IgD-negative memory B cell (primary cell): ENCODE results near the gene MYO5C. TPM values are rescaled to one million over a fixed set of nuclear protein-coding genes. Genes with fewer than 3 reads are reported as not detected.
"Not testable (repeated sequence)": the region's sequence is repeated elsewhere in the genome, so short reads cannot be mapped to it uniquely, and the experiment has no call there.

ENCODE experiments used
- H3K27ac Mint-ChIP-seq, 3 donors: one replicate each; pipeline ENCODE4 v1.8.0; 2020 to 2022; ENCODE audit warnings: mild to moderate bottlenecking in 3 of 3, mixed read lengths in 3 of 3, moderate library complexity in 1 of 3
- H3K27me3 Mint-ChIP-seq: one replicate; pipeline ENCODE4 v1.8.0; 2021; ENCODE audit warnings: mixed read lengths
- H3K36me3 Mint-ChIP-seq: one replicate; pipeline ENCODE4 v1.8.0; 2020; ENCODE audit warnings: mild to moderate bottlenecking, mixed read lengths
- H3K4me1 Mint-ChIP-seq, 3 donors: one replicate each; pipeline ENCODE4 v1.8.0; 2020 to 2022; ENCODE audit warnings: mixed read lengths in 3 of 3, mild to moderate bottlenecking in 1 of 3
- H3K4me3 Mint-ChIP-seq, 4 donors: one replicate each; pipeline ENCODE4 v1.8.0; 2020 to 2022; ENCODE audit warnings: mild to moderate bottlenecking in 4 of 4, mixed read lengths in 4 of 4, moderate library complexity in 3 of 4
- H3K9me3 Mint-ChIP-seq, 3 donors: one replicate each; pipeline ENCODE4 v1.8.0; 2020 to 2021; ENCODE audit warnings: mixed read lengths in 3 of 3, mild to moderate bottlenecking in 1 of 3
- polyA plus RNA-seq: library from polyadenylated mRNA; unstranded; fragments of 300-500 nt; fragmentation: Illumina TruSeq; gene quantifications from one replicate; pipeline ENCODE4 v1.2.3, GENCODE V29; 2021

MYO5C gene
- polyA plus RNA-seq, 1 donor from 2014 or later = 0.88 TPM

DNA sequence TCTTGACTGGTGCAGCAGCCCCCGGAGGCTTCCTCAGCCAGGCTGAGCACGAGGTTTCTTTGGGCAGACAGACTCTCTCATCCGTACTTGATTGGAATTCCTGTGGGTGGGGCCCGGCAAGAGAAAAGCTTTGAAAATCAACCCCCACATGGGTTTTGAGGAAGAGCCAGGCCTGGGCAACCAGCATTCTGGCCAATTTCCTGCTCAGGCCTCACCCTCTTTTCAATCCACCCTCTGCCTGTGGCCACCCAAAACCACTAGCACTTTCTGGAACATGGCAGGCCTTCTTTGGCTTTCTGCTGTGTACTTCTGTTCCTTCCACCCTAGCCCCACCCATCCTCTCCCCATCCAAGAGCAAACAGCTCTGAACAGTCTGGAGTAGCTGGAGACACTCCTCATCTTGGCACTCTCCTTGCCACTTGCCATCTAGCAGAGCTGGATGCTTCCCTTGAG is 5.9 kb downstream of the MYO5C start:
- H3K4me3 Mint-ChIP-seq = no peak overlapping the region
- peaks cover 12% of the 10 kb centered on the region for H3K27me3 Mint-ChIP-seq
- peaks cover 0 to 2% (median 0%) of the 10 kb centered on the region in 3 donors for H3K9me3 Mint-ChIP-seq
- peaks cover 10 to 19% (median 13%) of the 10 kb centered on the region in 3 donors for H3K4me1 Mint-ChIP-seq
- no peak overlapping the region for H3K27ac Mint-ChIP-seq
- H3K36me3 Mint-ChIP-seq = no peaks in the 10 kb centered on the region

DNA sequence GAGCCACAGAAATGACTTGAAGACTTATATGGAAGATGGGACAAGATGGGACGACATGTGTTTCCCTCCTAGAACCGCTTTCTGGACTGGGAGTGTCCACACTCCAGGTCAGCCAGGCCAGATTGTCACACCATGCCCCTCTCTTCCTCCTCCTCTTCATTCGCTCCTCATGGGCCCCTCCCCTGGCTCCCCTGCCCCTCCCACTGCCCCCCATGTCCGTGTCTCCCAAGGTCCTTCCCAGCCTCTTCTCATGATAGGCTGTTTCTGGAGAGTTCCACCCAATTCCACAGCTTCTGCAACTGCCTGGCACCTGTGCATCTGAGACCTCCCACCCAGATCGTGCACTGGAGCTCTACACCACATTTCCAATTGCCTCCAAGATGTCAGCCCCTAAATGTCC is 6.6 kb downstream of the MYO5C start:
- Mint-ChIP-seq H3K36me3 (no peaks in the 10 kb centered on the region), H3K4me1 (peaks cover 10 to 13% (median 12%) of the 10 kb centered on the region in 3 donors), H3K27ac (no peak overlapping the region), H3K9me3 (peaks cover 0 to 2% (median 0%) of the 10 kb centered on the region in 3 donors), H3K4me3 (peak overlapping the region in 1 of 4 donors; percentile 77), H3K27me3 (peaks cover 7% of the 10 kb centered on the region)

DNA sequence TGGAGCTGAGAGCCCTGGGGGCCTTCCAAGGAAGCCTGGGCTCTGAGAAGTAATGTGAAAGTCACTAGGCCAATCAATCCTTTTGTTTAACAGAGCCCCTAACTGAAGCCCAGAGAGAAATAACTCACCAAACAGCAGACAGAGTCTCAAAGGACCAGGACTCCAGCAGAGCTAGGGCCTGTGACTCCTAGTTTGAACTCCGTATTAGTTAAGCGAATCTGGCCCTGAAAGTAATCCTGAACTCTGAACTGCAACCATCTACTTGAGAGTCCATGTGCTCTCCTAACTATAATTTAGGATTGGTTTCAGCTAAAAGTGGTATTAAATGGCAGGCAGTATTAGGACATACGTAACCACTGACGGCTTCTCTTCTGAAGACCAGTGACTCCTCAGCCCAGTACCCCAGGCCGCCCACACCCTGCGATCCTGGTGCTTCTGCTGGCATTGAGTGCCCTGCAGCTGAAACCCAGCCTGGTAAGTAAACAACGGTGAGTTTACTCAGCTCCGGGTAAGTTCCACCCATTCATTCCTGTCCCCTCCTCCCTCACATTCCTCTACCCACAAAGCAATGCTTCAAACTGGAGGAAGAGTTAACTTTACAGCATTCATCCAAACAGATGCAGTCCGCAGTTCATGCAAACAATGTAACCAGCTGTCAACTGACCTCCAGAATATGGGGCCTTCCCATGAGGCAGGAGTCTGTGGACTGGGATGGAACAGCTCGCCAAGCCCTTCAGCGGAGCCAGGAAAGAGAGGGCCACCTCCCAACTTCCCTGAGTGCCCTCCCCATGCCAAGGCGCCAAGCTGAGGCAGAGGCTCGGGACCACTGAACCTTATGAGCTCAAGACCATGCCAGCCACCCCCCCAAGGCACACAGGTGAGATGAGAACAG is 7.3 kb downstream of the MYO5C start:
- Mint-ChIP-seq H3K4me1 (peaks cover 10 to 12% (median 11%) of the 10 kb centered on the region in 3 donors), H3K27ac (no peak overlapping the region), H3K4me3 (no peak overlapping the region), H3K9me3 (peaks cover 0 to 2% (median 0%) of the 10 kb centered on the region in 3 donors), H3K27me3 (peaks cover 6% of the 10 kb centered on the region), H3K36me3 (no peaks in the 10 kb centered on the region)

DNA sequence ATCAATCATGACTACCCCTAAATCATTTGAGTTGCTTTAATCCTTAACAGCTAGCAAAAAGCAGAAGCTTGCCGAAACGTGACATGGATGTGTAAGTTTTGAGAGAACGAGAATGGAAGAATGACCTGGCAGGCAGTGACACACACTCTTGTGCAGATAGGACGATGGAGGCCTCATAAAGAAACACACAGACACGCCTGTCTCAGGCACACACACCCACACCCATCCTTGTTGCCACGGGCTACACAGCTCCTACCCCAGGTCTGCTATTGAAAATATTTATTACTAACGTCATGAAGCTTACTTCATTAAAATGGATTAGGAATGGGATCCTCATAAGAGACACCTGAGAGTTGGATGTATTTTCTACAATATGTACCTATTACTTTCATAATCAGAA is 8.5 kb downstream of the MYO5C start:
- peaks cover 3% of the 10 kb centered on the region for H3K27me3 Mint-ChIP-seq
- H3K36me3 Mint-ChIP-seq = no peaks in the 10 kb centered on the region
- peaks cover 0 to 2% (median 0%) of the 10 kb centered on the region in 3 donors for H3K9me3 Mint-ChIP-seq
- H3K4me1 Mint-ChIP-seq = peaks cover 8 to 11% (median 10%) of the 10 kb centered on the region in 3 donors
- no peak overlapping the region for H3K4me3 Mint-ChIP-seq
- H3K27ac Mint-ChIP-seq = no peak overlapping the region

DNA sequence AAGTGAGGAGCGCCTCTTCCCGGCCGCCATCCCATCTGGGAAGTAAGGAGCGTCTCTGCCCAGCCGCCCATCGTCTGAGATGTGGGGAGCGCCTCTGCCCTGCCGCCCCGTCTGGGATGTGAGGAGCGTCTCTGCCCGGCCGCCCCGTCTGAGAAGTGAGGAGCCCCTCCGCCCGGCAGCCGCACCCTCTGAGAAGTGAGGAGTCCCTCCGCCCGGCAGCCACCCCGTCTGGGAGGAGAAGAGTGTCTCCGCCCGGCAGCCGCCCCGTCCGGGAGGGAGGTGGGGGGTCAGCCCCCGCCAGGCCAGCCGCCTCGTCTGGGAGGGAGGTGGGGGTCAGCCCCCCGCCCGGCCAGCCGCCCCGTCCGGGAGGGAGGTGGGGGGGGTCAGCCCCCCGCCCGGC is 9.7 kb downstream of the MYO5C start:
- not testable (repeated sequence) for H3K4me3 Mint-ChIP-seq, H3K27ac Mint-ChIP-seq, H3K9me3 Mint-ChIP-seq, H3K4me1 Mint-ChIP-seq, H3K36me3 Mint-ChIP-seq, H3K27me3 Mint-ChIP-seq

DNA sequence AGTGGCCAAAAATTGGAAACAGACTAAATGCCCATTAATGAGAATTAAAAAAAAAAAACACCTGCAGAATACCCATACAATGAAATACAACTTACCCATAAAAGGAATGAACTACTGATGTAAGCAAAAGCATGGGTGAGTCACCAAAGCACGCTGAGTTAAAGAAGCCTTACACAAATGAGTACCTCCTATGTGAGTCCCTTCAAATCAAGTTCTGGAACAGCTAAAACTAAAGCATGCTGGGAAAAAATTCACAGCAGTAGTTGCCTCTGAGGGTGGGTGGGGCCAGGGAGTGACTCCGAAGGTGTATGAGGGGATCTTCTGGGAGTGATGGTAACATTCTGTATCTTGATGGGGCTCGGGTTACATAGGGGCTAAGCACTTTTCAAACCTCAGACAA is 11.4 kb downstream of the MYO5C start:
- no peaks in the 10 kb centered on the region for H3K27me3 Mint-ChIP-seq
- no peaks in the 10 kb centered on the region for H3K36me3 Mint-ChIP-seq
- H3K9me3 Mint-ChIP-seq = no peaks in the 10 kb centered on the region
- peaks cover 0 to 1% (median 0%) of the 10 kb centered on the region in 3 donors for H3K4me1 Mint-ChIP-seq
- H3K4me3 Mint-ChIP-seq = no peak overlapping the region
- H3K27ac Mint-ChIP-seq = no peak overlapping the region

DNA sequence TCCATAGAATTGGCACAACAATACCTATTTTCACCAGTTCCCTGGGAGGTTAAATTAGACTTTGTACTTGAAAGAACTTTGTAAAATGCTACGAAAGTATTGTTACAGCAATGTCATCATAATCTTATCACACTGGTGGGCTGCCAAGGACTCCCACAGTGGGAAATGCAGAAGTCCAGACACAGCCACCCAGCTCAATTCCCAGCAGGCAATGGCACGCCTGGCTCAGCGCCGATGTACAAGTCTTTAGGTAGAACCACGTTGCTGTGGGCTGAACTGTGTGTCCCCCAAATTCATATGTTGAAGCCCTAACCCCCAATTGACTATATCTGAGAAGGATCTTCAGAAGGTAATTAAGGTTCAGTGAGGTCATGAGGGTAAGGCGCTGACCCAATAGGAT is 12.3 kb downstream of the MYO5C start:
- no peaks in the 10 kb centered on the region for H3K9me3 Mint-ChIP-seq
- H3K36me3 Mint-ChIP-seq = no peaks in the 10 kb centered on the region
- no peaks in the 10 kb centered on the region for H3K27me3 Mint-ChIP-seq
- no peak overlapping the region for H3K4me3 Mint-ChIP-seq
- no peak overlapping the region for H3K27ac Mint-ChIP-seq
- H3K4me1 Mint-ChIP-seq = peaks cover 0 to 1% (median 0%) of the 10 kb centered on the region in 3 donors

DNA sequence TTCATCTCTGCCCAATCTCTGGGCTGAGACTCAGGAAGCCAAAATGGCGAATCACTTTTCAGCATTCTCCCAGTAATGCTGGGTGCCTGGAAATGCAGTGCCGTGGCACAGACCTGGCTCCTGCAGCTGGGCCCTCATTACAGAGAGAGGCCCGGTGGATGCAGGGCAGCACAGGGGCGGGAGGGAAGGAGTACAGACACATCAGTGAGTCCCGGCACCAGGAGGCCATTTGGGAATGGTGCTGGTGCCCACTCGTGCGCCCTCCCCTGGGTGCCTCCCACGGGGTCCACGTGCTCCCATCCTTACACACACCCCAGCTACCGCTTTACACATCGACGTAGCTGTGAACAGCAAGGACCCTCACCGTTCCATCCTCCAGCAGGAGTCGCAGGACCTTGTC is 13.2 kb downstream of the MYO5C start:
- no peak overlapping the region for H3K4me3 Mint-ChIP-seq
- no peaks in the 10 kb centered on the region for H3K9me3 Mint-ChIP-seq
- H3K4me1 Mint-ChIP-seq = peaks cover 0 to 1% (median 0%) of the 10 kb centered on the region in 3 donors
- H3K27ac Mint-ChIP-seq = no peak overlapping the region
- no peaks in the 10 kb centered on the region for H3K36me3 Mint-ChIP-seq
- H3K27me3 Mint-ChIP-seq = no peaks in the 10 kb centered on the region

DNA sequence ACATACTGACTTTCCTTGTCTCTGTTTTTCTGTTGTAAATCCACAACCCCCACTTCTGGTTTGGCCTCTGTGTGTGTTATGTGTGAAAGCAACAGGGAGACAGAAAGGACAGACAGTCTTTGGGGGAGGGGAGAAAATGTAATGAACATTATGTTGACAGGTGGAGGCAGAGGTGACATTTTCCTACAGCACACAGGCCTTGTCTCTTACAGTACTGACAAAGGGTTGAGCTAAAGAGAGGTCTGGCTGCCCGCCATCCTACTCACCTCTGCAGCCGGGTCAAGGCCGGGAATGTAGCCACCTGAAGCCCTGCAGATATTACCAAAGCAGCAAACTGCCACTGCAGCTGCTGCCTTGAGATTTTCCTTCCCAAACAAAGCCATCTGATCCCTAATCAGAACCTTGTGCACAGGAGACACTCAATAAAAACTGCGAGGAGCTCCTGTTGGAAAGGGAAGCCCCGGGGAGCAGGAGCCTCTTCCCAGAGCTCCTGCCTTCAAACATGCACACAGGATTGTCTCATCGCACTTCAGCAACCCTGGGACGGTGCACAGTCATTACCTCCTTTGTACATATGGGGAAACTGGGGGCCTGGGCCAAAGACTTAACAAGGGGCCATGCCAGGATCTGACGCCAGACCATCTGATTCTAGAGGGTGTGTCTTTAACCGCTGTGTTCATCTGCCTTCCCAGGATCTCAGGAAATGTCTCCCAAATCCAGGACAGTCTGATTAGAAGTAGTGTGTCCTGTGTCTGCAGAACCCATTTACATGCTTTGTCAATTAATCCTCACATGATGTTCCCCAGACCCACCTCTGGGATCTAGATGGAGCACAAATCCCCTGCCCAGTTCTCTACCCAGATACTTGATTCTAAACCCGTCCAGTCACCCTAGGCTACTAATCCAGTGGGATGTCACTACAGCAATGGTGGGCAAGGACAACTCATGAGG is 14.2 kb downstream of the MYO5C start:
- H3K27me3 Mint-ChIP-seq = no peaks in the 10 kb centered on the region
- H3K36me3 Mint-ChIP-seq = no peaks in the 10 kb centered on the region
- no peaks in the 10 kb centered on the region for H3K4me1 Mint-ChIP-seq
- H3K27ac Mint-ChIP-seq = no peak overlapping the region
- H3K4me3 Mint-ChIP-seq = no peak overlapping the region
- no peaks in the 10 kb centered on the region for H3K9me3 Mint-ChIP-seq

DNA sequence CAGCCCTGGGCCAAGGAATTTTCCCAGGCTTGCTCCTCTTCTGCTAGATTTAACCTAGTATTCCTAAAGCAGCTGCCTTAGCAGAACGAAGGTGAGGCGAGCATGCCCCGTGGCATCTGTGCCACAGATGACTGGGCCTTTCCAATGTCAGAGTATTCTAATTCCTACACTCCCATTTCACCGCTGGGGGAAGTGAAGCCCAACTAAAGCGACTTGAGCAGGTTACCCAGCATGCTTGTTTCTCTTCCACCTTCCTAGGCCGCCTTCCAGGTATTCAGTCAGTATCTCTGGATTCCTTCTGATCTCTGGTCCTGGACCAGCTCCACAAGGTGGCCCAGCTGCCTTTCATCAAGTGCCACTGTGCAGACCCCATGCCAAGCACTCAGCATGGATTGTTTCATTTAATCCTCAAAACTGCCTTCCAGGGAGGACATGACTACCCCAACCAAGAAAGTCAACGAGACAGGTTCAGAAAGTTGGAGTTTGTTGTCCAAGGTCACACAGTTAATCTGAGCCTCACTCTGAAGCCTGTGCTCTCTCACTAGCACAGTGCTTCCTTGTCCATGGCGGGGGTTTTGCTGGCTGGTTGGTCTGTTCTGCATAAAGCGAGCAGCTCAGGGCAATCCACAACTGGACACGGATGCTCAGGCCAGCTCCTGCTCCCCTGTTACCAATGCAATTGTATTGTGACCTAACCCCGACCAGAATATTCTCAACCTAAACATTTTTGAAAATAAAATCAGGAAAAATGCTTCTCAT is 15.1 kb downstream of the MYO5C start:
- no peaks in the 10 kb centered on the region for H3K4me1 Mint-ChIP-seq
- no peak overlapping the region for H3K4me3 Mint-ChIP-seq
- H3K27me3 Mint-ChIP-seq = no peaks in the 10 kb centered on the region
- H3K36me3 Mint-ChIP-seq = no peaks in the 10 kb centered on the region
- H3K27ac Mint-ChIP-seq = no peak overlapping the region
- H3K9me3 Mint-ChIP-seq = peaks cover 0 to 2% (median 0%) of the 10 kb centered on the region in 3 donors

DNA sequence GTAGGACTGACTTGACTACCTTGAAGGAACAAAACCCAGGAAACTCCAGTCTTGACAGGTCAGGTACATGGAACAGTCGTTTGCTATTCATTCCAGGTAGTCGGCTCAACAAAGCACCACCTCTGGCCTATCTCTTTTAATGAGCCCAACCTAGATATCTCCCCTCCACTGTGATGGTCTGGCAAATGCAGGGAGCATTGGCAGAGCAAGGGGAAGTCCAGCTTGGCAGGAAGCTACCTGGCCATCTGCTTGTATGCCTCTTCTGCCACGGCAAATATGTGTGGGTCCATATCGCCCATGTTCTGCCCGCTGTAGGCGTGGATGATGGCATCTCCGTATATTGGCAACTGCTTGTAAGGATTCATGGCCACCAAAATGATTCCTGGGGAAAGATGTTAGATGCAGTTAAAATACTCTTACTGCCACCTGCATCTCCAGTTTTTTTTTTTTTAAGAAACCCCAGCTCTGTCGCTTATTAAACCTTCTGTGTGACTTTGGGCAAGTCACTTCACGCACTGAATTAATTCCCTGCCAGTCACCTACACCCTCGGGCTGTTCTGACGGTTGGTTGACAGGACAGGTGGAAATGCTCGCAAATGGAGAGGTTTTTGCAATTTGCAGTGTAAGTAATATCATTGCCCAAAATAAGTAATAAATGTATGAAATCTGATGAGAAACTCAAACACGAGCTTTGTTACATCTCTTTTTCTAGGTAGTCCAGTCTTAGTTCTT is 16.8 kb downstream of the MYO5C start:
- no peaks in the 10 kb centered on the region for H3K36me3 Mint-ChIP-seq
- no peaks in the 10 kb centered on the region for H3K27me3 Mint-ChIP-seq
- H3K4me1 Mint-ChIP-seq = no peaks in the 10 kb centered on the region

DNA sequence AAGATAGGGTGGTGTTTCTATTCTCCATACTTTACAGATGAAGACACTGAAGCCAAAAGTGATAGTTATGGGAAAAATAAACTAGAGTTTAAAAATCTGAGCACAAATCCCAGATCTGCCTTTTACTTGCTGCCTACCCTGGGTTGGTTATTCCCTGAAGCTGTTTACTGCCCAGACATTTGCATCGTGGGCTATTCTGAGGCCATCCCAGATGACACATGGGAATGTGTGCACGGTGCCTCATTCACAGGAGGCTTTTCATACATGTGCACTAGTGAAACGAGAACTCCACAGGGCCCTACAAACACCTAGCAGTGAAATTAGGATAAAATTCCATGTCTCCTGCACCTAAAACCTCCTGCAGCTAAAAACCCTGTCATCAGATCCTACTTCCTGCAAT is 17.5 kb downstream of the MYO5C start:
- H3K9me3 Mint-ChIP-seq = peaks cover 0 to 2% (median 0%) of the 10 kb centered on the region in 3 donors
- H3K36me3 Mint-ChIP-seq = no peaks in the 10 kb centered on the region
- no peak overlapping the region for H3K27ac Mint-ChIP-seq
- no peaks in the 10 kb centered on the region for H3K27me3 Mint-ChIP-seq
- H3K4me1 Mint-ChIP-seq = no peaks in the 10 kb centered on the region
- H3K4me3 Mint-ChIP-seq = no peak overlapping the region

More for the DNA sequence above, 16.8 kb downstream of the MYO5C start:
- Mint-ChIP-seq H3K4me3 (no peak overlapping the region), H3K9me3 (peaks cover 0 to 2% (median 0%) of the 10 kb centered on the region in 3 donors), H3K27ac (no peak overlapping the region)

DNA sequence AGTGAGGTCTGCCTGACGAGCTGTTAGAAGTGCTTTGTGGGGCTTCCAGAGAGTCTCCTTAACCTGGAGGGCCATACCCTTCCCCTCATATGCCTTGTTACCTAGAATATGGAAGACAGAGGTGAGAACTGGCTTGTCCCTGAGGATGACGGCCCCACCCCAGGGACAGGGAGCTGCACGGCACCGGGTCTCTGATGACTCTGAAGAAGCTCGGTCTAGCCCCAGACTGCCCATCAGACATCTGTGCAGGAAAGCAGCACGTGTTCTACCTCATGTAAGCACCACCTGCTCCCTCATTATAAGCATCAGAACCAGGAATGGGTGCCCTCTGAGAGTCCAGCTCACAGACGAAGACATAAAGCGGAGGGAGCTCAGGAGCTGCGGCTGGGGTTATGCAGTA is 18.0 kb downstream of the MYO5C start:
- peaks cover 0 to 2% (median 0%) of the 10 kb centered on the region in 3 donors for H3K9me3 Mint-ChIP-seq
- no peak overlapping the region for H3K27ac Mint-ChIP-seq
- H3K36me3 Mint-ChIP-seq = no peaks in the 10 kb centered on the region
- no peak overlapping the region for H3K4me3 Mint-ChIP-seq
- H3K4me1 Mint-ChIP-seq = no peaks in the 10 kb centered on the region
- no peaks in the 10 kb centered on the region for H3K27me3 Mint-ChIP-seq

DNA sequence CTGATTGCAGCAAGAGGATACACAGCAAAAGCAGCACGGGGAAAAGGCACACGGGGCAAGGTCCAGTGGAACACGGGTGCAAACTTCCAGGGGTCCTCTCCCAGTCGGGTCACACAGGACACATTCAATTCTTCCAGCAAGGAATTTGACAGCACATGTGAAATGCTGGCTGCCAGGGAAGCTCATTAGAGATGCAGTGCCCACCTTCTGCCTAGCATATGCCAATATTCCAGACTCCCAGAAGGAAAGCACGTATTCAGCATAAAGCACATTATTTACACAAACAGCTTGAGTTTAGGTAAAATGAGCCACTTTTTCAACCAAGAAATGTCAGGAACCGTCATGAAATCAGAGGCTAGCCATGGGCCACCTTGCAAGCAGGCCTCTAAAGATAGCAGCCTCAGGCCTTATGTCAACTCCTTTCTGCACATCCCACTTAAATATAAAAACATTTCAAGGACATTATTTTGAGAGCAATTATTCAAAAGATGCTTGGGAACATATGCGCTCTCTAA is 19.3 kb downstream of the MYO5C start:
- no peaks in the 10 kb centered on the region for H3K4me1 Mint-ChIP-seq
- H3K27me3 Mint-ChIP-seq = no peaks in the 10 kb centered on the region
- H3K27ac Mint-ChIP-seq = no peak overlapping the region
- H3K4me3 Mint-ChIP-seq = no peak overlapping the region
- H3K36me3 Mint-ChIP-seq = no peaks in the 10 kb centered on the region
- peaks cover 0 to 2% (median 0%) of the 10 kb centered on the region in 3 donors for H3K9me3 Mint-ChIP-seq
